ENCODE data around the gene ESD.

Gene ESD

GRCh38 chr13:46782066-46782465 lies 14.9 kb downstream of the ESD start:
- TF ChIP-seq WT1 (tag by site-specific recombination; IDR thresholded peaks at IDR 0.05): no peak
- no peak for TF ChIP-seq ZNF24 (tag by site-specific recombination; IDR thresholded peaks at IDR 0.05)
- no peak for TF ChIP-seq ZBTB20 (tag by site-specific recombination; IDR thresholded peaks at IDR 0.05)
- no peak for TF ChIP-seq KLF16 (tag by site-specific recombination; IDR thresholded peaks at IDR 0.05)
- TF ChIP-seq ZNF768 (tag by site-specific recombination; IDR thresholded peaks at IDR 0.05): no peak
- no peak for TF ChIP-seq ZNF354C (tag by site-specific recombination; IDR thresholded peaks at IDR 0.05; ENCODE audit: borderline replicate concordance, low read depth)
- no peak for TF ChIP-seq ZNF16 (tag by site-specific recombination; IDR thresholded peaks at IDR 0.05; ENCODE audit: low read depth)
- TF ChIP-seq ZNF677 (tag by site-specific recombination; IDR thresholded peaks at IDR 0.05): no peak
- no peak for TF ChIP-seq PATZ1 (tag by site-specific recombination; IDR thresholded peaks at IDR 0.05)
- TF ChIP-seq ZNF518A (tag by site-specific recombination; conservative IDR thresholded peaks at IDR 0.05; ENCODE audit: low read depth): no peak
- no peak for TF ChIP-seq PRDM2 (tag by site-specific recombination; IDR thresholded peaks at IDR 0.05; ENCODE audit: borderline replicate concordance)
- no peak for TF ChIP-seq ZEB2 (tag by site-specific recombination; IDR thresholded peaks at IDR 0.05)
- no peak for TF ChIP-seq PRDM4 (tag by site-specific recombination; IDR thresholded peaks at IDR 0.05)
- no peak for TF ChIP-seq ZNF121 (tag by site-specific recombination; IDR thresholded peaks at IDR 0.05)
- no peak for TF ChIP-seq ZBTB8A (tag by site-specific recombination; IDR thresholded peaks at IDR 0.05)
- no peak for TF ChIP-seq ZNF626 (tag by site-specific recombination; IDR thresholded peaks at IDR 0.05)
- no peak for TF ChIP-seq IKZF3 (tag by site-specific recombination; IDR thresholded peaks at IDR 0.05)
- peaks cover 39 to 90% of the 10 kb centered on the region in 2 experiments for H3K36me3 ChIP-seq (ENCODE audit: control insufficient read depth in 2 of 2, insufficient read depth in 1 of 2, low read length in 2 of 2)
- H3K4me3 ChIP-seq (ENCODE audit: low read depth, low read length): no peak overlapping the region
- H3K9me3 ChIP-seq (ENCODE audit: control insufficient read depth, insufficient read depth, low read depth, low read length): no peaks in the 10 kb centered on the region
- CTCF ChIA-PET: no interaction called here
- no peak overlapping the region for H3K27ac ChIP-seq (ENCODE audit: extremely low read depth, low read depth, low read length)
- H3K4me1 ChIP-seq (ENCODE audit: control insufficient read depth, insufficient read depth, low read length): no peaks in the 10 kb centered on the region
- POLR2A ChIA-PET: no interaction called here

Data from HEK293 (cell line).